GM21526 (cell line): Measurements from ENCODE around the gene TGFB3.

ENCODE experiments used
- ATAC-seq: cut with Tn5 transposase; IDR thresholded peaks from one replicate; pipeline ENCODE4 v1.9.1; 2021; ENCODE audit warnings: moderate library complexity; ENCODE audit not compliant: unreplicated experiment, low FRiP score

The TGFB3 gene

GRCh38 chr14:75910048-75910447, 71.7 kb downstream of the TGFB3 start:
- ATAC-seq: no peak

DNA sequence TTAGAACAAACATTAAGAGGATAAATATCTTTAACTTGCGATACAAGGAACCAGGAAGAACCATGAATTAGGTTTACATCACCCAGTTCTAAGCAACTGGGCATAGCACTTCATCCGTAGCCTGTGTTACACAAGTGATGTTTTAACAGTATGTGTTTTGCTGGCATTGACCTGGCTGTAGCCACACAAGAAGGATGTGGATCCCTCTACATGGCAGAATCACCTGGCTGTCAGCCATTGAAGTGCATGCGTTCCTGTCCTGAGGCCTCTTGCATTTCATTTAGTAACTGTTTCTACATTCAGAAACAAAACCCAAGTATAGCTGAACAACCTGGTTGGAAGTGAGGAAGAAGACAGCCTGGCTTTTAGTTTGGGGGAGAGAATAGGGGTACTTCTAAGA, 72.2 kb downstream of the TGFB3 start:
- ATAC-seq: no peak
